ENCODE results near the gene ACOT6.
"Not testable (repeated sequence)": the region's sequence is repeated elsewhere in the genome, so short reads cannot be mapped to it uniquely, and the experiment has no call there.

Gene ACOT6

GRCh38 chr14:73602994-73603393, 9.3 kb upstream of the ACOT6 start:
- no peak for DNase-seq

GRCh38 chr14:73606271-73606670, 6.0 kb upstream of the ACOT6 start:
- DNase-seq: no peak

- no peak for DNase-seq
Measured at GRCh38 chr14:73607241-73607640, 5.1 kb upstream of the ACOT6 start.

- DNase-seq: no peak
Measured at GRCh38 chr14:73610687-73611086, 1.6 kb upstream of the ACOT6 start.

- peak in 1 of 4 experiments; percentile 13 for DNase-seq
Measured at GRCh38 chr14:73613046-73613383, 698 bp downstream of the ACOT6 start.

GRCh38 chr14:73613419-73613963, 1.2 kb downstream of the ACOT6 start:
- DNase-seq: no peak

- no peak for DNase-seq
Measured at GRCh38 chr14:73616831-73617230, 4.5 kb downstream of the ACOT6 start.

GRCh38 chr14:73619524-73619923, 7.2 kb downstream of the ACOT6 start:
- no peak for DNase-seq

- peak in 3 of 4 experiments; percentile 8 to 14 (median 13) for DNase-seq
Measured at GRCh38 chr14:73620268-73620667, 8.0 kb downstream of the ACOT6 start.

GRCh38 chr14:73623504-73624054, 11.3 kb downstream of the ACOT6 start:
- peak; percentile 8 to 50 (median 41) for DNase-seq

GRCh38 chr14:73625706-73626105, 13.4 kb downstream of the ACOT6 start:
- no peak for DNase-seq

GRCh38 chr14:73627151-73627558, 14.8 kb downstream of the ACOT6 start:
- DNase-seq: peak; percentile 66 to 90 (median 74)

- DNase-seq: no peak
Measured at GRCh38 chr14:73630009-73630780, 17.9 kb downstream of the ACOT6 start.

- peak; percentile 77 to 84 (median 78) for DNase-seq
Measured at GRCh38 chr14:73633116-73634010, 21.0 kb downstream of the ACOT6 start.

- peak in 2 of 4 experiments; percentile 3 to 15 for DNase-seq
Measured at GRCh38 chr14:73634011-73634833, 21.9 kb downstream of the ACOT6 start.

GRCh38 chr14:73636355-73636754, 24.0 kb downstream of the ACOT6 start:
- not testable (repeated sequence) for DNase-seq

GRCh38 chr14:73637830-73638229, 25.5 kb downstream of the ACOT6 start:
- DNase-seq: no peak

GRCh38 chr14:73640796-73641365, 28.6 kb downstream of the ACOT6 start:
- no peak for DNase-seq

- DNase-seq: peak; percentile 96 to 98 (median 96)
Measured at GRCh38 chr14:73644531-73645247, 32.4 kb downstream of the ACOT6 start, which contains the start of gene DNAL1. Gene DNAL1, plus strand, starts transcription at chr14:73644986. Its CDS starts 54 bp downstream, at chr14:73645040.

GRCh38 chr14:73645248-73645610, 32.9 kb downstream of the ACOT6 start:
- DNase-seq: no peak

- no peak for DNase-seq
Measured at GRCh38 chr14:73651005-73651404, 38.7 kb downstream of the ACOT6 start.
